OCI-LY3 (cell line): Measurements from ENCODE around the gene EFCAB6.

Experiments used
- H2AFZ ChIP-seq: fragments of 200-600, 300-600 bp; shearing (Covaris generic); 2 replicates; pipeline ENCODE4 v1.6.0; 2014; ENCODE audit warnings: antibody characterized with exemption, low read depth, low read length
- H3K27ac ChIP-seq: fragments of 200-600, 300-600 bp; sonication (generic); 2 replicates; pipeline ENCODE4 v1.5.1; 2014; ENCODE audit warnings: mild to moderate bottlenecking, low read length, moderate library complexity, mixed read lengths
- H3K27me3 ChIP-seq: fragments of 200-600, 300-600 bp; sonication (generic); 2 replicates; pipeline ENCODE4 v1.6.1; 2014; ENCODE audit warnings: low read depth, low read length, mixed read lengths
- H3K36me3 ChIP-seq: fragments of 200-600, 300-600 bp; sonication (generic); replicated peaks from 2 replicates; pipeline ENCODE3; 2014; ENCODE audit warnings: low read depth, low read length, mixed read lengths
- H3K4me1 ChIP-seq: fragments of 300-600, 200-600 bp; sonication (generic); 2 replicates; pipeline ENCODE4 v1.6.1; 2014; ENCODE audit warnings: low read length, mixed read lengths
- H3K4me2 ChIP-seq: fragments of 200-600, 300-600 bp; sonication (generic); 2 replicates; pipeline ENCODE4 v1.6.1; 2014; ENCODE audit warnings: low read length, mixed read lengths
- H3K4me3 ChIP-seq: fragments of 300-600, 200-600 bp; sonication (generic); 2 replicates; pipeline ENCODE4 v1.5.1; 2014; ENCODE audit warnings: antibody characterized with exemption, mild to moderate bottlenecking, low read length, moderate library complexity
- H3K79me2 ChIP-seq: fragments of 300-600, 200-600 bp; shearing (Covaris generic); 2 replicates; pipeline ENCODE4 v1.6.1; 2014; ENCODE audit warnings: mild to moderate bottlenecking, low read length, mixed read lengths
- H3K9ac ChIP-seq: fragments of 300-600, 200-600 bp; shearing (Covaris generic); 2 replicates; pipeline ENCODE4 v1.6.0; 2014; ENCODE audit warnings: mild to moderate bottlenecking, low read length, moderate library complexity
- H3K9me3 ChIP-seq: fragments of 200-600, 300-600 bp; shearing (Covaris generic); 2 replicates; pipeline ENCODE4 v1.6.1; 2014; ENCODE audit warnings: low read length, mixed read lengths; ENCODE audit not compliant: insufficient read depth
- H4K20me1 ChIP-seq: fragments of 200-600, 300-600 bp; sonication (generic); 2 replicates; pipeline ENCODE4 v1.6.1; 2016; ENCODE audit warnings: low read length, mixed read lengths; ENCODE audit not compliant: insufficient read depth
- EZH2phosphoT487 ChIP-seq: fragments of 200-600 bp; shearing (Covaris generic); IDR thresholded peaks from 2 replicates; pipeline ENCODE4 v1.6.1; 2018; ENCODE audit warnings: antibody characterized with exemption, mixed run types, low read depth
- TF ChIP-seq, protein P1 (sequence below): fragments of 200-600, 300-600 bp; sonication (generic); IDR thresholded peaks from 2 replicates; pipeline ENCODE4 v1.5.1; 2014; ENCODE audit warnings: antibody characterized with exemption, low read length, low read depth

EFCAB6 gene

DNA sequence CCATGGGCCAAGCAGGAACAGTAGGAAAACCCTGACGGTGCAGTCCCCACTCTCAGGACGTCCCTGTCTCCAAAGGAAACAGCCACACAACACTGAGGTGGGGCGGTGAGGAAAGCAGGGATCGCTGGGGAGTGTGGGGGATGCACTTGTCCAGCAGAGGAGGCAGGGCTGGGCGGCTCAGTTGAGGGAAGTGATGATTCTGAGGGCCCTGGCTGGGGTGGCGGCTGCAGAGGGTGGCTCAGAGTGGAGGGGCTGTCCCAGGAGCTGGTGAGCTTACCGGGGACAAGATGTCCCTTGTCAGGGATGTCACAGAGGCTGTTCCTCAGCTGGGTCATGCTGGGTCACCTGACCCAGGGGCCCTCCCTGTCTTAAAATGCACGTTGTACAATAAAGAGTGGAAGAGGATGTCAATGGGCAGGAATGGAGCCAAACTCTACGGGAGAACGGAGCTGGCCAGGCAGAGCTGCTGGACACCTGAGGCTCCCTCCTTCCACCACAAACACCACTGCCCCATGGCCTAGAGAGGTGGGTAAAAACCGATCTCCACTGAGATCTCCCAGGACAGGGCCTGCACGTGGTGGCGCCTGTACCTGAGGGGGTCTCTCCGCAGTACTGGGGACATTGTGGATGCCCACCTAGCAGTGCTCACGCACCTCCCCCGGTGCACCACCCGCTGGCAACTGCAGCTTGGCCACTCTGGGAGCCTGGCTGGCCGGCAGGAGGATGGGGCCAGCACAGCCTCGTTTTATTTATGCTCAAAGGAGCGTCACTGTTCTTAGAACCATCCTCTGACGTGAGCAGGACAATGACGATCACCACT lies 9.7 kb upstream of the EFCAB6 start:
- Histone ChIP-seq H3K9ac (no peak overlapping the region), H3K4me2 (no peak overlapping the region), H3K4me3 (no peak overlapping the region), H3K27ac (no peak overlapping the region), H4K20me1 (no peaks in the 10 kb centered on the region), H3K27me3 (peaks cover 42% of the 10 kb centered on the region), H2AFZ (no peak overlapping the region), H3K4me1 (no peaks in the 10 kb centered on the region), H3K79me2 (no peaks in the 10 kb centered on the region), H3K36me3 (no peaks in the 10 kb centered on the region), H3K9me3 (no peaks in the 10 kb centered on the region)
- TF ChIP-seq, protein P1, sequence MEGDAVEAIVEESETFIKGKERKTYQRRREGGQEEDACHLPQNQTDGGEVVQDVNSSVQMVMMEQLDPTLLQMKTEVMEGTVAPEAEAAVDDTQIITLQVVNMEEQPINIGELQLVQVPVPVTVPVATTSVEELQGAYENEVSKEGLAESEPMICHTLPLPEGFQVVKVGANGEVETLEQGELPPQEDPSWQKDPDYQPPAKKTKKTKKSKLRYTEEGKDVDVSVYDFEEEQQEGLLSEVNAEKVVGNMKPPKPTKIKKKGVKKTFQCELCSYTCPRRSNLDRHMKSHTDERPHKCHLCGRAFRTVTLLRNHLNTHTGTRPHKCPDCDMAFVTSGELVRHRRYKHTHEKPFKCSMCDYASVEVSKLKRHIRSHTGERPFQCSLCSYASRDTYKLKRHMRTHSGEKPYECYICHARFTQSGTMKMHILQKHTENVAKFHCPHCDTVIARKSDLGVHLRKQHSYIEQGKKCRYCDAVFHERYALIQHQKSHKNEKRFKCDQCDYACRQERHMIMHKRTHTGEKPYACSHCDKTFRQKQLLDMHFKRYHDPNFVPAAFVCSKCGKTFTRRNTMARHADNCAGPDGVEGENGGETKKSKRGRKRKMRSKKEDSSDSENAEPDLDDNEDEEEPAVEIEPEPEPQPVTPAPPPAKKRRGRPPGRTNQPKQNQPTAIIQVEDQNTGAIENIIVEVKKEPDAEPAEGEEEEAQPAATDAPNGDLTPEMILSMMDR, result no peak
- no peak for TF ChIP-seq EZH2phosphoT487

DNA sequence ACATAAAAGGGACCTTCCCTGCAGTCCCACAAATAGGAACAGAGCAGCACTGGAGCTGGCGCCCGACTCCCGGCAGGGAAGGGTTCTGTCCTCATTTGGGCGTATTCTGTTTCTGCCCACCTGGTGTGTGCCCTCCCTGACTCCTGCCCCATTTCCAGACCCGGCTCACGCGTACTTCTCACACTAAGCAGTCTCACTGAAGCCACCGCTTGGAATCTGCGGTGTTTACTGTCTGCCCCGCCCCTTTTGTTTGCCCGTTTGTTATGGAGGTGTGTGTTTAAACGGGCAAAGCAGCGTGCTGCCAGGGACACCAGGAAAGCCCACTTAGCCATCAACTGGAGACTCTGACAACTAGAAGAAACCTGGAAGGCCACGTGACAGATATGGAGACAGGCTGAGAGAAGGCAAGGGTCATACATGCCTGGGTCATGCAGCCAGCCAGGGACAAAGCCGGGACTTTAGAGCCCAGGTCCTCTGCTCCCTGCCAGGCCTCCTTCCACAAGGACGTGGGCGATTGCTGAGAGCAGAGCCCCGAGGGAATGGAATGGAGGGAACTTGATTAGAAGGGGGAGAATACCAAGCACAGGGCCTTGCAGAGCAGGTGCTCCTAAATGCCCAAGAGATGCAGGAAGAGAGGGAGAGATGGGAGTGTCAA lies 8.7 kb upstream of the EFCAB6 start:
- H3K27ac ChIP-seq, result no peak overlapping the region
- H3K79me2 ChIP-seq, result no peaks in the 10 kb centered on the region
- H3K27me3 ChIP-seq, result peaks cover 33% of the 10 kb centered on the region

DNA sequence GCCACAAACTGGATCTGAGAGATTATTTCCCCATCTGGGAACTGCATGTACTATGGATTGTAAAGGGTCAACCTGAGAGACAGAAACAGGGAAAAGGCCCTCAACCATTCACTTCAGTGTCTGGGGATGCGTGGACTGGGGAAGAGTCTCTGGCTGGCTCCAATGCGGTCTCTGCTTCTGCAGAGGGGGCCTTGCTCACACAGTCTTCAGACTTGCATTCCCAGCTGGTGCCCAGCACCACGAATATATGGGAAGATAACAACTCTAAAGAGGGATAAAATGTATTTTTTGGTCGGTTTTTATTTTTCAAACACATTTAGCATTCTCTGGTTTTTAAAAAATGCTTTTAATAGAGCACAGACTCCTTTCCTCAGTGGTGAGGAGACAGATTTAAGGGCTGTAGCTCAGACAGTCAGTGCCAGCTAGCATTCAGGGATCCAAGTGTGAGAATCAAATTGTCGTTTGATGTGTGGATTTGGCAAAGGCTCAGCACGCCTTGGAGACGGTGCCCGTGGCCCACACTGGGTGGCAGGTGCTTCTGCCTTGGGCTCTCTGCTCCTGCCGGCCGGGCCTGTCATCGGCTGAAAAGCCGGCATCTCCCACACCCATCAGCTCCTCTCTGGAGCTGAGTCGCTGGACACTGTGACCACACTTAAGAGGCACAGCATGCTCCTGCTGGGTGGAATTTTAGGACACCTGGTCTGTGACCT lies 8.0 kb upstream of the EFCAB6 start:
- Histone ChIP-seq H3K27me3 (peaks cover 26% of the 10 kb centered on the region), H2AFZ (no peak overlapping the region), H3K27ac (no peak overlapping the region), H3K79me2 (no peaks in the 10 kb centered on the region), H4K20me1 (no peaks in the 10 kb centered on the region), H3K9ac (no peak overlapping the region), H3K9me3 (no peaks in the 10 kb centered on the region), H3K36me3 (no peaks in the 10 kb centered on the region), H3K4me1 (no peaks in the 10 kb centered on the region), H3K4me2 (no peak overlapping the region), H3K4me3 (no peak overlapping the region)
- TF ChIP-seq, protein P1, result no peak
- TF ChIP-seq EZH2phosphoT487, result no peak

More for the DNA sequence above, 8.7 kb upstream of the EFCAB6 start:
- no peak overlapping the region for H3K9ac ChIP-seq
- H3K36me3 ChIP-seq, result no peaks in the 10 kb centered on the region
- H3K9me3 ChIP-seq, result no peaks in the 10 kb centered on the region
- no peaks in the 10 kb centered on the region for H3K4me1 ChIP-seq
- H4K20me1 ChIP-seq, result no peaks in the 10 kb centered on the region
- no peak overlapping the region for H3K4me3 ChIP-seq
- no peak overlapping the region for H3K4me2 ChIP-seq
- no peak overlapping the region for H2AFZ ChIP-seq
- TF ChIP-seq, protein P1, result no peak
- no peak for TF ChIP-seq EZH2phosphoT487

DNA sequence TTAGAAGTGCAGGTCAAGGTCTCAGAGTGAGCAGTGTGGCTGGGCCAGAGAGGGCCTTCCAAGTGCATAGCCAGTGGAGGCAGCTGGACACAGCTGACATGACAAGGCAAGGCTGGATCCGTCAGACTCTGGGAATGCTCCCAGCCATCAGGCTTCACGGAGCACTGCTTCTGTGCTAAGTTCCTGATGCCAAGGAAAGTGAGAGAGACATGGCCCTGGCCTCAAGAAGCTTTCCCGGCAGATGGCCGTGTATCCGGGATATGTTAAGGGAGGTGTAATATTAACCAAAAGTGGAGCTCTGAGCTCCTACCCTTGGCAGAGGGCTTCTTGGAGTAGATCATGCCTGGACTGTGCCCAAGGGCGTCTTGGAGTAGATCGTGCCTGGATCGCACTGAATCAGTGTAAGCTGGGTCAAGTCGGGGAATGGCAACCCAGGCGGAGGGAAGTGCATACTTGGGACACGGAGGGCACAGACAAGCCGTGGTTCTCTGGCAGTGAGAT lies 7.4 kb upstream of the EFCAB6 start:
- no peaks in the 10 kb centered on the region for H3K4me1 ChIP-seq
- H3K4me2 ChIP-seq, result no peak overlapping the region
- no peaks in the 10 kb centered on the region for H3K36me3 ChIP-seq
- H3K9me3 ChIP-seq, result no peaks in the 10 kb centered on the region
- no peaks in the 10 kb centered on the region for H4K20me1 ChIP-seq
- no peak overlapping the region for H3K27ac ChIP-seq
- no peak overlapping the region for H3K9ac ChIP-seq
- H3K4me3 ChIP-seq, result no peak overlapping the region
- no peaks in the 10 kb centered on the region for H3K79me2 ChIP-seq
- TF ChIP-seq, protein P1, result no peak
- TF ChIP-seq EZH2phosphoT487, result no peak
- peaks cover 21% of the 10 kb centered on the region for H3K27me3 ChIP-seq
- no peak overlapping the region for H2AFZ ChIP-seq
